Measurements from ENCODE around the gene PXDN.

The PXDN gene

DNA sequence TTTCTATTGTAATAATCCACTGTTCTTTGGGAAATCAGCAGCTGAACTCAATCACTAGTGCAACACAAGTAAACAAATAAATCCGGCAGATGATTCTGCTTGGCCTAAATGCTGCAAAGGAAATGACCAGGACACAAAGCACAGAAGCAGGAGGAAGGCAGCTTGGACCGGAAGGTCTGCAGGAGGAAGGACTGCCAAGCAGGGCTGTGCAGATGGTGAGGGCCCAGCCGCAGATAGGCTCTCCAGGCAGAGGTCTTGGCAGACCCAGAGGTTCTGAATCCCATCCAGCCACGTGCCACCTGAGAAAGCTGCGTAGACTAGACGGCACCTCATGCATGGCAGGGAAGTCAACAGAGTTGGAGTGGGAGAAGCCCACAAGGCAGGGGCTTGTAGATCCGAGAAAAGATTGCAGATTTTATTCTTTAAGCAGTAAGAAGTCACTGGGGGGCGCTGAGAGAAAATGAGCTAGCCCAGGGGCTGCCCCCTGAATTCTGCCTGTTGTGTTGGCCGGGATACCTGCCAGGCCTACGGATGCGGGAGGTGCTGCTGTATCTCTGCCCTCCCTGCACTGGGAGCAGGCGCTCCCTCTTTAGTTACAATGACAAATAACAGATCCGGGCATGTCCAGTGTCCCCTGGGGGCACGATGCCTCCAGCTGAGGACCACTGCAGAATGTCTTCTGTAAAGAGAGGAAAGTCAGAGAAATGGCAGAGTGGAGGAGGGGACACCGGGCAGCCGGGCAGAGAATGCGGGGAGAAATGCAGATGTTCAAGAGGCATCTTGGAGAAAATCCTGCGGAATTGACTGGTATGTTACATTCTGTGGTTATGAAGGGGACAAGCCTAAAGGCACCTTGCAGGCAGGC lies 153.5 kb downstream of the PXDN start:
- TF ChIP-seq CTCF (conservative IDR thresholded peaks at IDR 0.05) (no peak), ZFX (IDR thresholded peaks at IDR 0.05) (no peak)
- H3K27ac ChIP-seq = no peak overlapping the region

DNA sequence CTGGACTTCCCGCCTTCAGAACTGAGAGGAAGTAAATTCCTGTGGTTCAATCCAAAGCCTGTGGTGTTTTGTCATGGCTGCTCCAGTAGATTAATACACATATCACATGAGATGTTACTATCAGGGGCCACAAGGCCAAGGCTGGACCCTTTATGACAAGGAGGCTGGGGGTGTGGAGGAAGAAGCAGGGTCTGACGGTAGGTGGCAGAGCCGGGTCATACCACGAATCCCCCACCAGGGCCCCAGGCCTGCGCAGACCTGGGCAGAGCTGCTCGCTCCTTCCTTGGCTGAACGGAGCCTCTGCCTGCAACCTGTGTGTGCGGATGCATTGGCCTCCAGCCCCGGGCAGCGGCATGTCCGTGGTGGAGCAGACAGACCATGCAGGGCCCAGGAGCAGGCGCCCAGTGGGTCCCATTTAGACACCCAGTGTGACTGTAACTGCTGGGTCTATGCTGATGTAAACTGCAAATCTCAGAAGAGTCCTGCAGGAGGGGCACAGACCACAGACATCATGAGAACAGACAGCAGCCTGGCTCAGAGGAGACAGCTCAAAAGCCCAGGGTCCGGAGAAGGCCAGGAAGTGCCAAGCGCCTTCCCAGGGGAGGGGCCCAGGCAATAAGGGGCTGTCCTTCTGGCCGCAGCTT lies 155.2 kb downstream of the PXDN start:
- no peak overlapping the region for H3K27ac ChIP-seq
- TF ChIP-seq CTCF (conservative IDR thresholded peaks at IDR 0.05) = no peak
- TF ChIP-seq ZFX (IDR thresholded peaks at IDR 0.05) = no peak

DNA sequence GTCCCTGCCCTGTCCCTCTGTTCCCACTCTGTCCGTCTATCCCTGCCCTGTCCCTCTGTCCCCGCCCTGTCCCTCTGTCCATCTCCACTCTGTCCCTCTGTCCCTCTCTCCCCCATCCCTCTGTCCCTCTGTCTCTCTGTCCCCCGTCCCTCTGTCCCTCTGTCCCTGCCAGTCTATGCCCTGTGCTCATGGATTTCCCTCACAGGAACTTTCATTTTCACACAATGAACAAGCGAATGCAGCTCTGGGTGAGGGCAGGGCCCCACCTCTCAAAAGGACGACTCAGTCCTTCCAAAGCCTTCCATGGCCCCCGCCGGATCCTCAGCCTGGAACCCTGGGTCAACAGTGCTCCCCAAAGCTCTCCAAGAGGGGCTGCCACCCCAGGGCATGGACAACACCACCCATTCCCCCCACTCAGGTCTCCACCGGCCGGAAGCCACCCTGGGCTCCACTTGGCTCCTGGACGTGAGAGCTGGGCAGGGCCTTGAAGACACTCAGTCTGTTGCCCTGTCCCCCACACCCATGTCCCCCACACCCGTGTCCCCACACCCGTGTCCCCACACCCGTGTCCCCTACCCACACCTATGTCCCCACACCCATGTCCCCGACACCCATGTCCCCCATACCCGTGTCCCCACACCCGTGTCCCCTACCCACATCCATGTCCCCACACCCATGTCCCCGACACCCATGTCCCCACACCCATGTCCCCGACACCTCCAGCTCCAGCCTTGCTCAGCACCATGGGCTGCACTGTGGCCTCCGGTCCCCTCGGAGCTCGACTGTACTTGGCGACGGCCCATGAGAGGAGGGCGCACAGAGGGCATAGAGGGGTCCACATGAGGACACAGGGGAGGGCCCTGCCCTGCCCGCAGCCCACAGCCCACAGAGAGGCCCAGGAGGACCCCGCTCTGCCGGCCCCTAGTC lies 156.0 kb downstream of the PXDN start:
- no peak overlapping the region for H3K27ac ChIP-seq
- TF ChIP-seq CTCF (conservative IDR thresholded peaks at IDR 0.05) (no peak), ZFX (IDR thresholded peaks at IDR 0.05) (no peak)

DNA sequence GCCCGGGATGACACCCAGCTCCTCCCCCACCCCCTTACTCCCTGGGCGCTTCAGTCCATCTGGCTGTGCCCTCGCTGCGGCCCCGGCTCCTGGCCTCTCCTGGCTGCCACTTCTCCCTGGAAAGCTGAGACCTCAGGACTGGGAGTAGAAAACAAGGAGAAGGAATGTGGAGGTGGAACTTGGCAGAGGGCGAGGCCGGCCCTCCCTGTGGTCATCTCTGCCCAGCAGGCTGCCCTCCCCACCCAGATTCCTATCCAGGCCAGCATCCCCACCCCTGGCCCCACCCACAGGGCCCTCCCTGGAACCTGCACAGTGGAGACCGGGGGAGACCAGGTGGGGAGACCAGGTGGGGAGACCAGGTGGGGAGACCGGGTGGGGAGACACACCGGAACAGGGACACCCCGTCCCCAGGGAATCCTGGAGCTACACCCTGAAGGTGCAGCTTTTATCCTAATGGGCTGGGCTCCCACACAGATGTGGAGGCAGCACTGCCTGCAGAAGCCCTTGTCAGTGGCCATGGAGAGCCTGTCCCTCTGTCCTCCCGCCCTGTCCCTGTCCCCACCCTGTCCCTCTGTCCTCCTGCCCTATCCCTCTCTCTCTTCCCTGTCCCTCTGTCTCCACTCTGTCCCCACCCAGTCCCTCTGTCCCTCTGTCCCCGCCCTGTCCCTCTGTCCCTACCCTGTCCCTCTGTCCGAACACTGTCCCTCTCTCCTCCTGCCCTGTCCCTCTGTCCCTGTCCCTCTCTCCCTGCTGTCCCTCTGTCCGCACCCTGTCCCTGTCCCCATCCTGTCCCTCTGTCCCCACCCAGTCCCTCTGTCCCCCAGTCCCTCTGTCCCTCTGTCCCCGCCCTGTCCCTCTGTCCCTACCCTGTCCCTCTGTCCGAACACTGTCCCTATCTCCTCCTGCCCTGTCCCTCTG lies 157.1 kb downstream of the PXDN start:
- no peak overlapping the region for H3K27ac ChIP-seq
- TF ChIP-seq CTCF (conservative IDR thresholded peaks at IDR 0.05) (no peak), ZFX (IDR thresholded peaks at IDR 0.05) (no peak)

DNA sequence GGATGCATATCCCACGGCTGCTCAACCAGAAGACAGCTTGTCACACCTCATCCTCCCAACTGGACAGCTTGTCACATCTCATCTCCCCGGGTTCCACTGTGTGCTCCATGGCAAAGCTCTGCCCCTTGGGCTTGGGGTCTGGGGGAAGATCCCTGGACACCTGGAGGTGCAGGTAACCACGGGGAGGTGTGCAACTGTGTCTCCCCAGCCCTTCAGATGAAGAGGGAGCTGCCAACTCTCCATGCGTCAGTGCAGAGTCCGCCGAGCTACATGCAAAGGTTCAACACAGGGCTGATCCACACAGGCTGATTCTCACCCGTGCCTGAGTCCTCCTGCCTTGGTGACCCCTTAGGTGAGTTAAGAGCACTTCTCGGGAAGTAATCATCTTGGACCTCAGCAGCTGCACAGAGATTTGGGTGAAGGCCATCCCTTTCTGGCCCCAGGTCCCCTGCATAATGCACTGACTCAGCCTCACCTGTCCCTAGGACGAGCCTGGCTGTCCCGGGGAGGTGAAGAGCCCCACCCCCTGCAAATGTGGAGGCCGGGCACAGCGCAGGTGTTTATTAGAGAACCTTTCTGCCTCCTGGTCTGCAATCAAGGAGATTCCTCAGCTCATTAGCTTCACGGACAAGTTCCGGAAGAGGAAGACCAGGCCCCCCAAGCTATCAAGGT lies 157.9 kb downstream of the PXDN start:
- no peak overlapping the region for H3K27ac ChIP-seq
- TF ChIP-seq ZFX (IDR thresholded peaks at IDR 0.05) (no peak), CTCF (conservative IDR thresholded peaks at IDR 0.05) (no peak)

DNA sequence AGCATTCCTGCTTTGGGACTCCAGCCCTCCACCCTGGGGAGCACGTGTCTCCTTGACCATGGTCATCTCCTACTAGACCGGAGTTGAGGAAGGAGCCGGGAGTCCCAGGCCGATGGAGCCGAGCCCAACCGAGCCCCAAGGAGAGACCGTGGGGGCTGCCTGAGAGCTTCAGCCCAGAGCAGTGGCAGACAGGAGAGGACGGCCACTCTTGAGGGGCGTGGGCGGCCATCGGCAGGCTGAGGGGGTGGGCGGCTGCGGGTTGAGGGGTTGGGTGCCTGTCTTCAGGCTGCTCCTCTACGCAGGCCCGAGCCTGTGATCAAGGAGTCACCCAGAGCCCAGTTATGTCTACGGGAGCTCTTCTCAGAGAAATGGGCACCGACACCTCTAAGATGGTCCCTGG lies 158.7 kb downstream of the PXDN start:
- TF ChIP-seq ZFX (IDR thresholded peaks at IDR 0.05) = no peak
- no peak for TF ChIP-seq CTCF (conservative IDR thresholded peaks at IDR 0.05)
- no peak overlapping the region for H3K27ac ChIP-seq

All from C4-2B (cell line).